Measurements from ENCODE around the gene LBHD2. TPM values are rescaled to one million over a fixed set of nuclear protein-coding genes. Genes with fewer than 3 reads are reported as not detected.

The LBHD2 gene
- total RNA-seq, 1 donor from 2014 or later = not detected

GRCh38 chr14:103134405-103134804 is 50.4 kb downstream of the LBHD2 start:
- no peak for DNase-seq (ENCODE audit: low spot score)
- intact Hi-C loops (cut with micrococcal nuclease) = no loop called here
- H3K4me3 Mint-ChIP-seq = no peak overlapping the region
- peaks cover 1% of the 10 kb centered on the region for H3K27me3 Mint-ChIP-seq (ENCODE audit: insufficient read depth)
- H3K4me1 Mint-ChIP-seq (ENCODE audit: low read depth) = no peaks in the 10 kb centered on the region
- H3K36me3 Mint-ChIP-seq (ENCODE audit: low read depth) = no peaks in the 10 kb centered on the region
- no peaks in the 10 kb centered on the region for H3K9me3 Mint-ChIP-seq
- no peak overlapping the region for H3K27ac Mint-ChIP-seq

GRCh38 chr14:103134919-103135318 is 50.9 kb downstream of the LBHD2 start:
- intact Hi-C loops (cut with micrococcal nuclease) = no loop called here
- no peaks in the 10 kb centered on the region for H3K36me3 Mint-ChIP-seq (ENCODE audit: low read depth)
- H3K27me3 Mint-ChIP-seq (ENCODE audit: insufficient read depth) = peaks cover 1% of the 10 kb centered on the region
- no peaks in the 10 kb centered on the region for H3K9me3 Mint-ChIP-seq
- H3K27ac Mint-ChIP-seq = no peak overlapping the region
- no peaks in the 10 kb centered on the region for H3K4me1 Mint-ChIP-seq (ENCODE audit: low read depth)
- no peak overlapping the region for H3K4me3 Mint-ChIP-seq
- no peak for DNase-seq (ENCODE audit: low spot score)

- Mint-ChIP-seq H3K36me3 (ENCODE audit: low read depth) (no peaks in the 10 kb centered on the region), H3K4me1 (ENCODE audit: low read depth) (peaks cover 3% of the 10 kb centered on the region), H3K27me3 (ENCODE audit: insufficient read depth) (peaks cover 1% of the 10 kb centered on the region), H3K4me3 (no peak overlapping the region), H3K27ac (no peak overlapping the region), H3K9me3 (no peaks in the 10 kb centered on the region)
- no peak for DNase-seq (ENCODE audit: low spot score)
- intact Hi-C loops (cut with micrococcal nuclease) = no loop called here
Observed at GRCh38 chr14:103135333-103136260, 51.6 kb downstream of the LBHD2 start.

GRCh38 chr14:103136388-103137271 is 52.6 kb downstream of the LBHD2 start:
- no peak overlapping the region for H3K27ac Mint-ChIP-seq
- H3K4me3 Mint-ChIP-seq = no peak overlapping the region
- no peaks in the 10 kb centered on the region for H3K9me3 Mint-ChIP-seq
- intact Hi-C loops (cut with micrococcal nuclease) = no loop called here
- H3K27me3 Mint-ChIP-seq (ENCODE audit: insufficient read depth) = peaks cover 6% of the 10 kb centered on the region
- no peaks in the 10 kb centered on the region for H3K36me3 Mint-ChIP-seq (ENCODE audit: low read depth)
- peaks cover 4% of the 10 kb centered on the region for H3K4me1 Mint-ChIP-seq (ENCODE audit: low read depth)
- no peak for DNase-seq (ENCODE audit: low spot score)

- intact Hi-C loops (cut with micrococcal nuclease) = no loop called here
- no peak for DNase-seq (ENCODE audit: low spot score)
- H3K9me3 Mint-ChIP-seq = no peaks in the 10 kb centered on the region
- H3K36me3 Mint-ChIP-seq (ENCODE audit: low read depth) = no peaks in the 10 kb centered on the region
- H3K27ac Mint-ChIP-seq = no peak overlapping the region
- H3K27me3 Mint-ChIP-seq (ENCODE audit: insufficient read depth) = peaks cover 9% of the 10 kb centered on the region
- H3K4me1 Mint-ChIP-seq (ENCODE audit: low read depth) = peaks cover 4% of the 10 kb centered on the region
- H3K4me3 Mint-ChIP-seq = no peak overlapping the region
Observed at GRCh38 chr14:103137689-103138300, 53.8 kb downstream of the LBHD2 start.

- H3K9me3 Mint-ChIP-seq = no peaks in the 10 kb centered on the region
- peaks cover 4% of the 10 kb centered on the region for H3K4me1 Mint-ChIP-seq (ENCODE audit: low read depth)
- no peak overlapping the region for H3K27ac Mint-ChIP-seq
- H3K4me3 Mint-ChIP-seq = no peak overlapping the region
- H3K36me3 Mint-ChIP-seq (ENCODE audit: low read depth) = no peaks in the 10 kb centered on the region
- H3K27me3 Mint-ChIP-seq (ENCODE audit: insufficient read depth) = peaks cover 9% of the 10 kb centered on the region
- no peak for DNase-seq (ENCODE audit: low spot score)
- intact Hi-C loops (cut with micrococcal nuclease) = no loop called here
Observed at GRCh38 chr14:103138301-103139131, 54.5 kb downstream of the LBHD2 start.

GRCh38 chr14:103139132-103140025 is 55.4 kb downstream of the LBHD2 start:
- DNase-seq (ENCODE audit: low spot score) = no peak
- Mint-ChIP-seq H3K36me3 (ENCODE audit: low read depth) (no peaks in the 10 kb centered on the region), H3K4me1 (ENCODE audit: low read depth) (peaks cover 4% of the 10 kb centered on the region), H3K27ac (peak overlapping the region; percentile 55), H3K27me3 (ENCODE audit: insufficient read depth) (peaks cover 9% of the 10 kb centered on the region), H3K4me3 (no peak overlapping the region), H3K9me3 (no peaks in the 10 kb centered on the region)
- intact Hi-C loops (cut with micrococcal nuclease) = loop anchor here (2.0 kb wide), 1 partner anchor 35 kb away; no protein-coding TSS in a partner anchor

Other genes with a start within 250 kb of the LBHD2 start
- 0.44 and 0.69 TPM in 2 replicates for gene AMN, start 161.5 kb upstream of the LBHD2 start, total RNA-seq
- gene CDC42BPB, start 26.7 kb upstream of the LBHD2 start, total RNA-seq = 1.5 and 1.6 TPM in 2 replicates
- gene EXOC3L4, start 10.5 kb downstream of the LBHD2 start, total RNA-seq = not detected in 2 replicates
- 2.3 and 2.4 TPM in 2 replicates for gene TNFAIP2, start 39.3 kb downstream of the LBHD2 start, total RNA-seq

Measured in activated T-helper 1 cell treated with anti-CD3 and anti-CD28 coated beads, Interleukin-12 subunit alpha, Interleukin-12 subunit beta, Interleukin-2, Interleukin-4 antibody, amounts not matched to agents 30 ng/mL and 10 ng/mL and 1 ng/mL, durations not matched to agents 14 hours and 24 hours and 36 hours (primary cell).